ENCODE data around the gene PLEKHM1.
A peak's percentile ranks its signal among the peaks of the same experiment; 100 is the strongest.
"Not testable (repeated sequence)": the region's sequence is repeated elsewhere in the genome, so short reads cannot be mapped to it uniquely, and the experiment has no call there.

PLEKHM1 gene

DNA sequence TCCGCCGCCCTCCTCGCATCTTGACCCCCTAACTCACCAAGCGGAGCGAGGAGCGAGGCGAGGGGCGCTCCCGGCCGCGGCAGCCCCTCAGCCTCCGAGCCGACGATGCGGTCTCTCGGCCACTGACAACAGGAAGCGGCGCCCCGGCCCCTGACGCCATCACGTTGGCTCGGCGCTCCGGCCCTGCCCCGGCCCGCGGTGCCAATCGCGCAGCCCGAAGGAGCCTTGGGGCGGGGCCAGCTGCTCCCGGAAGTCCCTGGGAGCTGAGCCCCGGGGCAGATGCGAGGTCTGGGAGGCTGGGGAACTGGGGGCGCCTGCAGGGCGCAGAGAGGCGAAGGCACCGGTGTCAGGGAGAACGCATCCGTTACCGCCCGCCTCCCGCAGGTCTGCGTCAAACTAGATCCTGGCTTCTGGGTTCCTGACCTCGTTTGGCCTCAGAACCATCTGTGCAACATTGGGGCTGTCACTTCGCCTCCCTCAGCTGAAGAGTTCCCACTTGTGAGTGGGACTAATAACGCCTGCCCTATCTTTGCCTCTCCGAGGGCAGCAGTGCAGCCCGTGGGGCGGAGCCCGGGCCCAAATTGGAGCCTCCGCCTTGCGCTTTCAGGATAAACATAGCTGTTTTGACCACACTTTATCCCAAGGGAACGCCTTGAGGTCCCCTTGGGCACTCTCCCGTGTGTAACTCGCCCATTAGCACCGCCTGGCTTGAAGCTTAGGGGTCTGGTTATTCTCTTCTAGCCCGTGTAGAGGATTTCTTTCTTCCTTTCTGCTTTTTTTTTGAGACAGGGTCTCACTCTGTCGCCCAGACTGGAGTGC is at the start of gene PLEKHM1:
Gene PLEKHM1, minus strand, starts transcription at position 107 of the 819 bp plus-strand sequence. CDS start 8,237 bp downstream, outside the sequence.
- intact Hi-C loops (cut with DNase I) = not testable (repeated sequence)
- DNase-seq = peak; percentile 77 to 98 (median 86)

DNA sequence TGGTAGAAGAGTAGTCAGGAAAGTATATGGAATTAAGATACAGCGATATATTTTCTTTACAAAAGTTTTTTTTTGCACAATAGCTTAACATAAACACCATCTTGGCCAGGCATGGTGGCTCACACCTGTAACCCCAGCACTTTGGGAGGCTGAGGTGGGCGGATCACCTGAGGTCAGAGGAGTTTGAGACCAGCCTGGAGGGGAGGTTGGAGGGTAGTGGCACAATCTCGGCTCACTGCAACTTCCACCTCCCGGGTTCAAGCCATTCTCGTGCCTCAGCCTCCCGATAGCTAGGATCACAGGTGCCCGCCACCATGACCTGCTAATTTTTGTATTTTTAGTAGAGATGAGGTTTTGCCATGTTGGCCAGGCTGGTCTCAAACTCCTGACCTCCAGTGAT is 47.6 kb upstream of the PLEKHM1 start:
- intact Hi-C loops (cut with DNase I) = not testable (repeated sequence)
- peak in 2 of 10 donors; percentile 11 to 51 for DNase-seq

DNA sequence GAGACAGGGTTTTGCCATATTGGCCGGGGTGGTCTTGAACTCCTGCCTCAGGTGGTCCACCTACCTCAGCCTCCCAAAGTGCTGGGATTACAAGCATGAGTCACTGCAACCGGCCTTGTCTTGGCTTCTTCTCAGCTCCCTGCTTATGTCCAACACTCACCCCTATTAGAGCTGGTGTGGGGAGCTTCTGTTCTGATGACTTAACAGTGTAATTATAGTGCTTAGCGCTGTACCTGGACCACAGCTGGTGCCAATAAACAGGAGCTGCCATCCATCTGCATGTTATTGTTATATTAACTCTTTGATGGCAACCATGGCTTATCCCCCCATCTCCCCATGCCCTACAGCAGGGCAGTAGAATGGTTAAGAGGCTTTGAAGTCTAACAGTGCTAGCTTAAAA is 15.6 kb upstream of the PLEKHM1 start:
- peak in 1 of 10 donors; percentile 20 for DNase-seq
- intact Hi-C loops (cut with DNase I) = not testable (repeated sequence)

DNA sequence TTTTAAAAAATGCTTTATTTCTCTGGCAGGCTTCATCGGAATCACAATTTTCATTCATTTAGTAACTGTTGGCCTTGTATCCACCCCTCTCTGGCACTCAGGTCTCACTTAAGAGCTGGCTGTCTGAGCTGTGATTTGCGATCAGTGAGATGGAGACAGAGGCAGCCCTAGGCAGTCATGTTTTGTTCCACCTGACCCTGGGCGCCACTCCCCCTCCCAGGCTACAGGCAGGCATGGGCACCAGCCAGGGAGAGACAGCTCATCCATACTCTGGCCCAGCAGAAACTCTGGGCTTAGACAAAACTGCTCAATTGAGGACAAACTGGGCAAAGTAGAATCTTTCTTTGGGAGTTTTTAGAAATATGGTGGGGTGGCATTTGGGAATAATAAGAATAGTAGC is 14.7 kb upstream of the PLEKHM1 start:
- intact Hi-C loops (cut with DNase I); DNase-seq: not testable (repeated sequence)

DNA sequence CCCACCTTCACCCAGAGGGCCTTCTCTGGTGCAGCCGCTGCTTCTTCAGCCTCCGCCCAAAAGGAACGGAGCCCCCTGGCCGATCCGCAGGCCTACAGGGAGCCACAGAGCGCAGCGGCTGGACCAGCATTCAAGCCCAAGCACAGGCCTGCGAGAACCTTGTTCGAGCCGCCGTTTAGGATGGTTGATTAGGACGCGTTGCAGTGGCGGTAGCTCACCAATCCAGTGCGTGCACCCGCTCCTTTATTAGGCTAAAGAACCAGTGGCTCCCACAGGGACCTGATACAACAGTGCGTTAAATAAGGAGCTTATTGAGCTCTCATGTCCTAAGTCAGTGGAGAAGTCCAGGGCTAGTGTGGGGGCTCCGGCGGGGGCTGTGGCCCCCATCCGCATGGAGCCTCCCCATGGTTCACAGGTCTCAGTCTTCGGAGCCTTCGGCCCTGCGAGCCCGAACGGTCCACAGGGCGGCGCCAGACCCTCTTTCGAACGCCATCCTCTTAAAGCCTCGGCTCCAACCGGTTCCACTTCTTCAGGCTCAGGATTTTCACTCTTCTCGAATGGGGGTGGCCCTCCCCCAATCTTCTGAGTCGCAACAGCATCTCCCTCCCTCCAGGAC is 10.7 kb upstream of the PLEKHM1 start:
- DNase-seq; intact Hi-C loops (cut with DNase I): not testable (repeated sequence)

DNA sequence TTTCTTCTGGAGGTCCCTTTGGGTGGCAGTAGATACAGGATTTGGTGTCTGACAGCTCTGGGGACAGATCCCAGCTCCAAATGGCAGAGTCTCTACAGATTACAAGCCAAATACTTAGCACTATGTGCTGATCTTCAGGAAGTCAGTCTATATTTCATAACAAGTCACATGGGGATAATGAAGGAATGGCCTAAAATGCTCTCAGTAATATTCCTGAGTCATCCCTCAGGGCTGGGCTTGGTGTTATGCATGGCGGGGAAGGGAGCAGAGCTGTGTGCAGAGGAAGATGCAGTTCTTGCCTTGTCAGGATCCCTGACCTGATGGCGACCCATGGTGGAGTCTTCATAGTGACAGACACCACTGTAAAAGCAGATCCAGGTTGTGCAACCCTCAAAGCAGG is 10.0 kb upstream of the PLEKHM1 start:
- intact Hi-C loops (cut with DNase I); DNase-seq: not testable (repeated sequence)

DNA sequence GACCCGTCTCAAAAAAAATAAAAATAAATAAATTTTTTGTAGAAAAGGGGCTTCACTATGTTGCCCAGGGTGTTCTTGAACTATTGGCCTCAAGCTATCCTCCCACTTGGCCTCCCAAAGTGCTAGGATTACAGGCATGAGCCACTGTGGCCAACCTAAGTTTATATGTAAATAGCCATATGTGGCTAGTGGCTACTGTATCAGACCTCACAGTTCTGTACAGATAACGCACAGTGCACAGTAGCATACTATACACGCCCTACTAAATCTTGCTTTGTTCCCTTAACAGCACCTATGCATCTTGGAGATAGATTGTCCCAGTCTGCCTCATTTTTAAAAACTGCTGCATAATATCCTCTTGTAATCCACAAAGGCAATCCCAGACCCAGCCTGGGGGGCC is 8.7 kb upstream of the PLEKHM1 start:
- DNase-seq; intact Hi-C loops (cut with DNase I): not testable (repeated sequence)

DNA sequence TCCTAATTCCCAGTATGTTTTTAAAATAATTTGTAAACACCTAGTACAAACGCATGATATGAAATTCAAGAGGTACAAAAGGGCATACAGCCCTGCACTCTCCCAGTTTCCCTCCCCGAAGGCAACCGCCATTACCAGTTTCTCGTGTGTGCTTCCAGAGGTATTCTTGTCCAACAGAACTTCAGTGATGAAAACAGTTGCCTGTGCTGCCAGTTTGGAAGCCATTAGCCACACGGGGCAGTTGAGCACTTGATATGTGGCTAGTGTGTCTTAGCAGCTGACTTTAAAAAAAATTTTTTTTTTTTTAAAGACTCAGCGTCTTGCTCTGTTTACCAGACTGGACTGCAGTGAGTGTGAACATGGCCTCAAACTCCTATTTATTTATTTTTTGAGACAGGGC is 7.9 kb upstream of the PLEKHM1 start:
- DNase-seq; intact Hi-C loops (cut with DNase I): not testable (repeated sequence)

DNA sequence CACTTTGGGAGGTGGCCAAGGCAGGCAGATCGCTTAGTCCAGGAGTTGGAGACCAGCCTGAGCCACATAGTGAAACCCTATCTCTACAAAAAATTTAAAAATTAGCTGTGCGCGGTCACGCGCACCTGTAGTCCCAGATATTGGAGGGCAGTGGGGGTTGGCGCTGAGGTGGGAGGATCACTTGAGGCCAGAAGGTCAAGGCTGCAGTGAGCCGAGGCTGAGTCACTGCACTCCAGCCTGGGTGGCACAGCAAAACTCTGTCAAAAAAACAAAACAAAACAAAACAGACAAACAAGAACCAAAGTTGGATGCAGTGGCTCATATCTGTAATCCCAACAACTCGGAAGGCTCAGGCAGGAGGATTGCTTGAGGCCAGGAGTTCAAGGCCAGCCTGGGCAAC is 6.9 kb upstream of the PLEKHM1 start:
- intact Hi-C loops (cut with DNase I); DNase-seq: not testable (repeated sequence)

DNA sequence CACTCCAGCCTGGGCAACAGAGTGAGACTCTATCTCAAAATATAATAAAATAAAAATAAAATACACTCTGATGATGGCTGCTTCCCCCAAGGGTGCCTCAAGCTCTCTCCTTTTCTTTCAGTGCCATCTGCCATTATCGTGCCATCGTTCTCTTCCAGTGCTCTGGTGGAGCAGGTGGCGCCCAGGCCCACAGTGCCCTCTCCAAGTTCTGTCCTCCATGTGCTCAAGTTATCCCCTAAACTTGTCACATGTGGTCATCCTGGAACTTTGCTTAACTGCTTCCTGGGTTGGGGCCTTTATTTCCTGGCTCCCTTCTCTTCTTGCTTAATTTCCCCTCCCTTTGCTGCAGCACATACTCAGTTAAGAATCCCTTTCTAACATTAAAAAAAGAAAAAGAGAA is 6.0 kb upstream of the PLEKHM1 start:
- DNase-seq; intact Hi-C loops (cut with DNase I): not testable (repeated sequence)

DNA sequence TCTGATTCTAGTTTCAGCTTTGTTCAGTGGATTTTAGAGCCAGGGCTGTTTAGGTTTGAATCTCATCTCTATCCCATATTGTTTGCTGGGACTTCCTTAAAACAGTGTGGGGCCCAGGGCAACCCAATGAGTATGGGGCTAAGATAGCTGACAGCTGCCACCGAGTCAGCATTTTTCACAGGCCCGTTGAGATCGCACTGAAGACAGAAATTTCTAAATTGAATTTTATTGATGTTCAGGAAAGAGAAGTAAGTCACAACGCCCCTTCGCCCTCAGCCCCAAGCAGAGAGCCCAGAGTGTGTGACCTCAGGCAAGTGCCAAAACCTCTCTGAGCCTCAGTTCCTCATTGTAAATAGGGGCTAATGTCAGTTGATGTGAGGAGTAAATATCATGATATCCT is 4.0 kb upstream of the PLEKHM1 start:
- DNase-seq = peak in 1 of 10 donors; percentile 47

DNA sequence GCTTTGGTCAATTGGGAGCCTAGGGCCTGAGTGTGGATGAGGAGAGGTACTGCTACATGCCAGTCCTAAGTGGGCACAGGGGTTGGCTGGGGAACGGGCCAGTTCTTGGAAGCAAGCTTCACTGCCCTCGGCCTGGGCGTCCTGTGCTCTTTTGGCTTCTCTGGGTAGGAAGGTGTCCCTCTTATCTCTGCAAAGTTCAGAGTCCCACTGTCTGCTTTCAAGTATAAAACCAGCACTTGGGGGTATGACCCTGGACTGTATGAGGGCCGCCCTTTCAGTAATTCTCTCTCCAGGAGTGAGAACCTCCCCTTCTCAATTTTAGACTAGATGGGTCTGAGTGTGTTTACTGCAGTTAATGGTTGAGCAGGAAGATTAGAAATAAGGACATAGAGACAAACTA is 1.6 kb upstream of the PLEKHM1 start:
- intact Hi-C loops (cut with DNase I) = not testable (repeated sequence)

More for the DNA sequence above, 4.0 kb upstream of the PLEKHM1 start:
- intact Hi-C loops (cut with DNase I) = not testable (repeated sequence)

DNA sequence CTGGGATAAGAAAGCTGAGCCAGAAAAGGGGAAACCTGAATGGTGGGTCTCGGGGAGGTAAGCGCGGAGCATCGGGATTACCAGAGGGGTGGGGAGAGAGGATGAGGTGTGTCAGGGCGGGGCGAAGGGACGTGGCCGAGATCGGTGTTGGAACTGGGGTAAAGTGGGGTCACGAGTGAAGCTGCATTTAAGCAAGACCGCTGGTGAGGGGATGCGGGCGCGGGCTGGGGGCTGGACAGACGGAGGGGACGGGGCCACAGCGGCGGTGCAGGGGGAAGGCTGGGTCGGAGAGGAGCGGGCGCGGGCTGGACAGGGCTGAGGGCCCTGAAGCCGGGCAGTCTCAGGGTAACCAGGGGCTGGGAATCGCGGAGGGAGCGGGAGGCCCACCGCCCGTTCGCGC is 323 bp downstream of the PLEKHM1 start:
- DNase-seq; intact Hi-C loops (cut with DNase I): not testable (repeated sequence)

More for the DNA sequence above, 1.6 kb upstream of the PLEKHM1 start:
- peak in 1 of 10 donors; percentile 8 for DNase-seq

DNA sequence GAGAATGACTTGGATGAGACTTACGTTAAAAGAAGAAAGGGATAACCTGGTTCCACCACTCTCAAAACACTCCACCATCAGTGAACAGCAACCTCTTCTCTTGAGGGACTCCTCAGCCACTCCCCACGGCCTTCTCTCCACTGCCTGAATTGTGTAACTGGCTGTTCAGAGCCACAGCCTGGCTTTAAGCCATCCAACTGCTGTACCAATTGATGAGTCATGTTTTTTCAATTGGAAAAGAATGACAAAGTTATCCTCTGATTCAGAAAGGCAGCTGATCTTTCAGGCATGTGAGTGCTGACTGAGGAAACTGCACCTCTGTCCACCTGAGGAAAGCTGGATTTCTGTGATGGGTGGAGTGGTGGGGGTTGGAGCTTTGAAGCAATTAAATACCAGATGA is 2.8 kb downstream of the PLEKHM1 start:
- intact Hi-C loops (cut with DNase I) = not testable (repeated sequence)
- DNase-seq = peak; percentile 47 to 94 (median 62)

DNA sequence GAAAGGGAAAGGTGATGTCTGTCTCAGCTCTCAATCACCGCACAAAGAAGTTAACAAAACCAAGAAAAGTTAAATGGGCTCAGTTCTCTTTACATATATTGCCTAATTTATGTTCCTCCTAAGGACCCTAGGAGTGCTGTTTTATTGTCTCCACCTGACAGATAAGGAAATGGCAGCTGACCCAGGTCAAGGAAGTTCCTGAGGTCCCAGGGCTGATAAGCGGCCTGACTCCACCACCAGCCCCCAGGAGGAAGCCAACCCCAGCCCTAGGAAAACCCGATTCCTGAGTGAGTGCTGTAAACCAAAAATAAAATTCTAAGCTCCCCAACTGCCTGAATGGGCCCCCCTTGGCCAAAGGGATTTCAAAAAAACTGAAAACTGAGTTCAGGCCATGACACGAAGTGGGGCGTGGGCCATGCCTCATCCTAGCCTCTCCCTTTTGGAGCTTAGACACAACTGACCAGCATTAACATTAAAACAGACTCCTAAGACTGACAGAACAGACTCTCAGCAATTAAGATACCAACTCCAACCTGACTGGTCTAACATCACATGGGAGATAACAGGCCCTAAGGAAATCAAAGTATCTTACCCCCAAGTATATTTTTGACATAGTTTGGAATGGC is 6.8 kb downstream of the PLEKHM1 start:
- DNase-seq; intact Hi-C loops (cut with DNase I): not testable (repeated sequence)

DNA sequence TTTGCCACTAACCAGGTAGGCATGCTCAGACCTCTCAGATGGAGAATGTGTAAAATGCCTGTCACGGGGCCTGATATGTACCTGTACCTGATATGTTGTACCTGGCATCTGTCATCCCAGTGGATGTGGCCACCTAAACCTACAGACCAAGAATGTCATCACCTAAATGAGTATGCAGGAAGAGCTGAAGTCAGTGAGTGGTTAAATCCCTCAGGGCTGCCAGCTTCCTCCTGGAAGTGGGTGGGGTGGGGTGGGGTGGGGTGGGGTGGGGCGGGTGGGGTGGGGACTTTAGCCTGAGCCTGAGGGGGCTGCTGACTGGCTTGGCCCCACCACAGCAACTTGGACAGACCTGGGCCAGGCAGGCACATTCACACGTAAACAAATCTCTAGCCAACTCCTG is 7.3 kb downstream of the PLEKHM1 start:
- peak in 1 of 10 donors; percentile 7 for DNase-seq
- intact Hi-C loops (cut with DNase I) = not testable (repeated sequence)

DNA sequence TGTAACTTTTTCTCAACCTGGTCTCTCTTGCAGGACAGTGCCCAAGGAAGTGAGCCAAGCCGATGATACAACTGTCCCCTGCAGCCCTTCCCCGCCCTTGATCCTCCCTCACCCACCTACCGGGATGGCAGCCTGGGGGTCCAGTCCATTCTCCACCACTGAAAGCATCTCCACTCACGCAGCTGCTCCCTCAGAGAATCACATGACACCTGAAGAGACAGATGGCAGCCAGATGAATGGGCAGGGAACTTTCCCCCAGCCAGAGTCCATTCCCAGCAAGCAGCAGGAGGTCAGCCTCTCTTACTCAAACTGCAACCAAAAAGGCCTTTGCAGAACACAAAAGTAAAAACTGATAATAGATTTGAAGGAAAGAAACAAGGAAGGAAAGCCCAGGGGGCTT is 8.2 kb downstream of the PLEKHM1 start:
- intact Hi-C loops (cut with DNase I); DNase-seq: not testable (repeated sequence)

DNA sequence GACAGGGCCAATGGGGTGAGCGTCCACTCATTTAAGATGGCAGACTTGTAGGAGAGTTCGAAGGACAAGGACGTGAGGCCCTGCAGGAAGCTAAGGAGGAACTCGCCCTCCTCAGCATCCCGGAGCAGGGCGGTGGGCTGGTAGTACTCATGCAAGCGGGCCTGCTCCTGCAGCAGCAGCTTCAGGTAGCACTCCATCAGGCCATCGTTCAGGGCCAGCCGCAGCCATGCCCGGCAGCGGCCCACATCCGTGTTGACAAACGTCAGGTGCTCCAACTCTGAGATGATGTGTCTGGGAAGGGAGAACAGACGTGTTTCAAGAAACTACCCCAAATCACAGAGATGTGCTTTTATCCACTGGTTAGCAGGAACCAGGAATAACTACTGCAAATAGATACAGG is 15.1 kb downstream of the PLEKHM1 start:
- peak in 1 of 10 donors; percentile 72 for DNase-seq
- intact Hi-C loops (cut with DNase I) = not testable (repeated sequence)

DNA sequence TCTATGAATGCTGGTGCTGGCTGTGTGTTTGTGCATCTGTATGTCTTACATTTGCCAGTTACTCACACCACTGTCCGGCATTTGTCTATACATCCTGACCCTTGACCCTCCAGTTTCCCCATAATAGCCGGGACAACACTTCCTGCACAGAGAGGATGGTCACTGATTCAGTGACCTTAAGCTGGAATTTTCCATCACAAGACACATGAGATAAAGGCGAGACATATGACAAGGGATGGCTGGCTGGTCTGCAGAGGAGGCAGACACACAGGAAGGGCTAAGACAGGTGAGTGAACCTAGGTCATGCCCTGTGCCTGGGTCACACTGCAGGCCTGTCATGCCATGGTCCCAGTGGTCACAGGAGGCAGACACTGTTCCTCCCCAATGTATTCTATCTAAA is 18.3 kb downstream of the PLEKHM1 start:
- DNase-seq; intact Hi-C loops (cut with DNase I): not testable (repeated sequence)

DNA sequence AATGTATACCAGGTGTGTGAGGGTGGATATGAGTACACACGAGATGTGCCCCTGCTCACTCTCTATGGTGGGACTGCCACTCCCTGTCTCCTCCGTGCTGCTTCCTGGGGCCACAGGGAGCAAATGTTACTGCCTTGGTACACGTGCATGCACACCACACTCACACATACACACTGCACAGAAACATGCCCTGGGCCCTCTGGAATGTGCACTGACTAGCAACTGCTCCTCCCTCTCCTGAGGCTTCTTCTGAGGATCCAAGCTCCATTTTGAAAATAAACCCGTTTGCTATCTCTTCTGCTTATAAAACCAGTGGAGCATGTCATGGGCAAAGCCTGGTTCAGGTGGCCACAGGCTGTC is 21.3 kb downstream of the PLEKHM1 start:
- DNase-seq; intact Hi-C loops (cut with DNase I): not testable (repeated sequence)

All from posterior cingulate gyrus (tissue), 11 donors.